ENCODE results near the gene PHC2.

Gene PHC2

DNA sequence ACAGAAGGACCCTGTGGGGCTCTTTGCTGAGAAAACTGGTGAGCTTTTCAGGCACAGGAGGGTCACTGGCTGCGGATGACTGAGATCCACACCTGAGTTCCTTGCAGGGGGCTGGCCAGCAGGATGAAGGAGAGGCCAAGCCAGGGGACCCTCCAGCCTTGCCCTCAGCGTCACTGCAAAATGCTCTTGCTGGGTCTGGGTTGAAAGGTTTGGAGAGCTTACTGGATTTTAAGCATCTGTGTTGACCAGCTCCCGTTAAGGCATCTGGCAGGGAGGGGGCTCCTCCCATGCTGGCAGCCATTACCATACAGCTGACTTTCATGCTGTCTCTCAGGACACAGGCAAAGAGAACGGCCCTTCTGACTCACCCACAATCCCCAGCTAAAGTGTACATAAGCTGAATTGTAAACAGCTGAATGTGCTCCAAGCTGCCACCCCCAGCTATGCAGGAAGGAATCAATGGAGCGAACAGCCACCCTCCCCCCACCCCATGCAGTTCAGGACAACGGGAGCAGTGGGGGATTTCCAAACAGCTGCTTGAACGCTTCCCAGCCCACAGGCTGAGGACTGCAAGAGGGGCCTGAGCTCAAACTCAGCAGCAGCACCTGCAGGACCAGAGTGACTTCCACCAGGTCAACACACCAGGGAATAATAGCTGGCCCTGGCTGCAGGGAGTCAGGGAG is 88.7 kb downstream of the PHC2 start:
- H3F3A ChIP-seq (ENCODE audit: insufficient read depth): no peaks in the 10 kb centered on the region
- H3K27me3 ChIP-seq (ENCODE audit: low read length): no peaks in the 10 kb centered on the region
- TF ChIP-seq EZH2phosphoT487 (conservative IDR thresholded peaks at IDR 0.05; ENCODE audit: low read length): no peak
- TF ChIP-seq, protein P1, sequence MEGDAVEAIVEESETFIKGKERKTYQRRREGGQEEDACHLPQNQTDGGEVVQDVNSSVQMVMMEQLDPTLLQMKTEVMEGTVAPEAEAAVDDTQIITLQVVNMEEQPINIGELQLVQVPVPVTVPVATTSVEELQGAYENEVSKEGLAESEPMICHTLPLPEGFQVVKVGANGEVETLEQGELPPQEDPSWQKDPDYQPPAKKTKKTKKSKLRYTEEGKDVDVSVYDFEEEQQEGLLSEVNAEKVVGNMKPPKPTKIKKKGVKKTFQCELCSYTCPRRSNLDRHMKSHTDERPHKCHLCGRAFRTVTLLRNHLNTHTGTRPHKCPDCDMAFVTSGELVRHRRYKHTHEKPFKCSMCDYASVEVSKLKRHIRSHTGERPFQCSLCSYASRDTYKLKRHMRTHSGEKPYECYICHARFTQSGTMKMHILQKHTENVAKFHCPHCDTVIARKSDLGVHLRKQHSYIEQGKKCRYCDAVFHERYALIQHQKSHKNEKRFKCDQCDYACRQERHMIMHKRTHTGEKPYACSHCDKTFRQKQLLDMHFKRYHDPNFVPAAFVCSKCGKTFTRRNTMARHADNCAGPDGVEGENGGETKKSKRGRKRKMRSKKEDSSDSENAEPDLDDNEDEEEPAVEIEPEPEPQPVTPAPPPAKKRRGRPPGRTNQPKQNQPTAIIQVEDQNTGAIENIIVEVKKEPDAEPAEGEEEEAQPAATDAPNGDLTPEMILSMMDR (IDR thresholded peaks at IDR 0.05; ENCODE audit: insufficient read depth, low read length, poor library complexity, severe bottlenecking): no peak
- H3K9me3 ChIP-seq (ENCODE audit: insufficient read depth, low read length): no peaks in the 10 kb centered on the region
- H3K4me3 ChIP-seq (ENCODE audit: insufficient read depth, low read length, poor library complexity, severe bottlenecking): no peak overlapping the region
- no peak overlapping the region for H3K27ac ChIP-seq (ENCODE audit: low read depth, low read length)
- H3K4me2 ChIP-seq (ENCODE audit: low read depth, low read length, poor library complexity, severe bottlenecking): no peak overlapping the region
- H3K9me2 ChIP-seq (replicated peaks; ENCODE audit: insufficient read depth, low read length): no peaks in the 10 kb centered on the region
- H3K79me2 ChIP-seq (ENCODE audit: insufficient read depth, low read length): 0 out of 2 replicates have a peak, but pooled peaks cover 7% of the 10 kb centered on the region
- H3K36me3 ChIP-seq (ENCODE audit: low read length): no peaks in the 10 kb centered on the region
- peaks cover 3% of the 10 kb centered on the region; the same call in 1 of the 2 replicates for H4K20me1 ChIP-seq (ENCODE audit: low read depth, low read length)
- no peak overlapping the region for H2AFZ ChIP-seq (ENCODE audit: low read depth, low read length, severe bottlenecking)
- H3K9ac ChIP-seq (ENCODE audit: low read length): no peak overlapping the region

DNA sequence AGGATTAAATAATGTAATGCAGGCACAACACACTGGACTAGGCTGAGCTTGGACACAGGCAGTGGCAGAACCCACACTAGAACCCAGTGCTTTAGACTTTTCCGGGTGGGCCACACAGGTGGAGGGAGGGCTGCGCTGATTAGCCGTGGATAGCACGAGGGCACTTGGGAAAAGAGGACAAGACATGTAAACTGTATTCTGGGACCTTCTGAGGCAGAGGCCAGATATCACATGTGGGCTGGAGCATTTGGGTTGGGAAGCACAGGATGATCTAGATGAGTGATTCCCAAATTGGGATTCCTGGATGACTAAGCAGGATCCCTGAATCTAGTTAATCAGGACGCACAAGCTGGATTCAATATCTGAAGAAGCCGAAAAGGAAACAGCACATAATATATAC is 89.7 kb downstream of the PHC2 start:
- Histone ChIP-seq H3K4me3 (ENCODE audit: insufficient read depth, low read length, poor library complexity, severe bottlenecking) (no peak overlapping the region), H3K36me3 (ENCODE audit: low read length) (no peaks in the 10 kb centered on the region), H3K9ac (ENCODE audit: low read length) (no peak overlapping the region)

DNA sequence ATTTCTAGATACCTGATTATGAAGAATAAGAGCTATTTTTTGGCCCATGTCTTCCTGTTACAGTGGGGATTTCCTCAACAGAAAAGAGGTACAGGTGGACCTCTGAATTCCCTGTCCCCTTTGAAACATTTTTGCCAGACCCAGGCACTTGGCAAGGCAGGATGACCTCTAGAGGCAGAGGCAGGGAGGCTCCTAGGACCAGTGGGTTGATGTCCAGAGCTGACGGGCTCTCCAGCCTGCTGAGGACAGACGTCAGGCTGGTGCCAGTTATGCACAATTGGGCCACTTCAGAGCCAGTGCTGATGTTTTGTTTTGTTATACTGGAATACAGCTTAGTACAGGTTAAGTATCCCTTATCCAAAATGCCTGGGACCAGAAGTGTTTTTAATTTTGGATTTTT is 91.5 kb downstream of the PHC2 start:
- Histone ChIP-seq H3K9ac (ENCODE audit: low read length) (no peak overlapping the region), H3K27ac (ENCODE audit: low read depth, low read length) (no peak overlapping the region), H3K9me3 (ENCODE audit: insufficient read depth, low read length) (no peaks in the 10 kb centered on the region), H3K4me2 (ENCODE audit: low read depth, low read length, poor library complexity, severe bottlenecking) (no peak overlapping the region), H4K20me1 (ENCODE audit: low read depth, low read length) (peaks cover 3% of the 10 kb centered on the region; the same call in 1 of the 2 replicates), H3F3A (ENCODE audit: insufficient read depth) (no peaks in the 10 kb centered on the region), H3K36me3 (ENCODE audit: low read length) (no peaks in the 10 kb centered on the region), H3K27me3 (ENCODE audit: low read length) (no peaks in the 10 kb centered on the region), H3K9me2 (replicated peaks; ENCODE audit: insufficient read depth, low read length) (no peaks in the 10 kb centered on the region), H3K4me3 (ENCODE audit: insufficient read depth, low read length, poor library complexity, severe bottlenecking) (no peak overlapping the region), H2AFZ (ENCODE audit: low read depth, low read length, severe bottlenecking) (no peak overlapping the region), H3K79me2 (ENCODE audit: insufficient read depth, low read length) (no peaks in the 10 kb centered on the region)
- TF ChIP-seq EZH2phosphoT487 (conservative IDR thresholded peaks at IDR 0.05; ENCODE audit: low read length): no peak
- TF ChIP-seq, protein P1 (IDR thresholded peaks at IDR 0.05; ENCODE audit: insufficient read depth, low read length, poor library complexity, severe bottlenecking): no peak

More for the DNA sequence above, 89.7 kb downstream of the PHC2 start:
- TF ChIP-seq, protein P1 (IDR thresholded peaks at IDR 0.05; ENCODE audit: insufficient read depth, low read length, poor library complexity, severe bottlenecking): no peak
- no peak for TF ChIP-seq EZH2phosphoT487 (conservative IDR thresholded peaks at IDR 0.05; ENCODE audit: low read length)
- Histone ChIP-seq H3K4me2 (ENCODE audit: low read depth, low read length, poor library complexity, severe bottlenecking) (no peak overlapping the region), H3K79me2 (ENCODE audit: insufficient read depth, low read length) (no peaks in the 10 kb centered on the region), H3F3A (ENCODE audit: insufficient read depth) (no peaks in the 10 kb centered on the region), H3K27ac (ENCODE audit: low read depth, low read length) (no peak overlapping the region), H3K9me2 (replicated peaks; ENCODE audit: insufficient read depth, low read length) (no peaks in the 10 kb centered on the region), H2AFZ (ENCODE audit: low read depth, low read length, severe bottlenecking) (no peak overlapping the region), H3K9me3 (ENCODE audit: insufficient read depth, low read length) (no peaks in the 10 kb centered on the region), H4K20me1 (ENCODE audit: low read depth, low read length) (peaks cover 3% of the 10 kb centered on the region; the same call in 1 of the 2 replicates), H3K27me3 (ENCODE audit: low read length) (no peaks in the 10 kb centered on the region)
